DND-41 (cell line): Measurements from ENCODE around the gene PAN3.

Experiments used
- ATAC-seq: fragments of 200-7000 bp; cut with Tn5 transposase; 3 replicates; pipeline ENCODE4 v1.9.1; 2021; ENCODE audit warnings: low read depth; ENCODE audit not compliant: insufficient read depth
- DNase-seq: peaks from one replicate; pipeline ENCODE4 v3.0.0-alpha.2; 2020
- H2AFZ ChIP-seq: 2 replicates; pipeline ENCODE4 v1.6.0; 2012; ENCODE audit warnings: low read depth, low read length
- H3K27ac ChIP-seq: 2 replicates; pipeline ENCODE4 v1.5.1; 2012; ENCODE audit warnings: low read length, inconsistent platforms
- H3K27me3 ChIP-seq: fragments of 200-600 bp; sonication (generic); 2 replicates; pipeline ENCODE4 v1.6.0; 2012; ENCODE audit warnings: low read length, mild to moderate bottlenecking, inconsistent platforms; ENCODE audit not compliant: insufficient read depth, poor library complexity
- H3K36me3 ChIP-seq: 2 replicates; pipeline ENCODE4 v1.5.1; 2012; ENCODE audit warnings: low read length, inconsistent platforms; ENCODE audit not compliant: insufficient read depth
- H3K4me1 ChIP-seq: 2 replicates; pipeline ENCODE4 v1.5.1; 2012; ENCODE audit warnings: mild to moderate bottlenecking, low read length; ENCODE audit not compliant: insufficient read depth
- H3K4me2 ChIP-seq: 2 replicates; pipeline ENCODE4 v1.6.0; 2012; ENCODE audit warnings: mild to moderate bottlenecking, moderate library complexity, low read length, inconsistent platforms; ENCODE audit not compliant: insufficient read depth
- H3K4me3 ChIP-seq, 2 experiments: fragments of 200-600 bp in 1 of 2; shearing (Covaris generic) in 1 of 2; 2 replicates each; pipeline ENCODE4 v1.5.1; 2012 to 2016; ENCODE audit warnings: inconsistent platforms in 2 of 2, low read length in 2 of 2, mild to moderate bottlenecking in 2 of 2, low read depth in 1 of 2, moderate library complexity in 1 of 2
- H3K79me2 ChIP-seq: 2 replicates; pipeline ENCODE4 v1.6.0; 2012; ENCODE audit warnings: low read length, inconsistent platforms; ENCODE audit not compliant: insufficient read depth
- H3K9ac ChIP-seq: 2 replicates; pipeline ENCODE4 v1.6.0; 2012; ENCODE audit warnings: low read depth, mild to moderate bottlenecking, inconsistent platforms, low read length, moderate library complexity
- H3K9me3 ChIP-seq: 2 replicates; pipeline ENCODE4 v1.5.1; 2012; ENCODE audit warnings: low read length, moderate library complexity, mild to moderate bottlenecking, inconsistent platforms; ENCODE audit not compliant: insufficient read depth, severe bottlenecking
- H4K20me1 ChIP-seq: 2 replicates; pipeline ENCODE4 v1.6.0; 2012; ENCODE audit warnings: low read length; ENCODE audit not compliant: insufficient read depth
- EZH2 ChIP-seq: IDR thresholded peaks from 3 replicates; pipeline ENCODE4 v1.6.1; 2012; ENCODE audit warnings: borderline replicate concordance, low read depth, mild to moderate bottlenecking, moderate library complexity, low read length, inconsistent platforms; ENCODE audit not compliant: severe bottlenecking
- TF ChIP-seq, protein P1 (sequence below): IDR thresholded peaks from 2 replicates; pipeline ENCODE4 v1.5.1; 2012; ENCODE audit warnings: borderline replicate concordance, low read length, moderate library complexity, mild to moderate bottlenecking; ENCODE audit not compliant: poor library complexity, severe bottlenecking; ENCODE audit errors: extremely low read depth

PAN3 gene

DNA sequence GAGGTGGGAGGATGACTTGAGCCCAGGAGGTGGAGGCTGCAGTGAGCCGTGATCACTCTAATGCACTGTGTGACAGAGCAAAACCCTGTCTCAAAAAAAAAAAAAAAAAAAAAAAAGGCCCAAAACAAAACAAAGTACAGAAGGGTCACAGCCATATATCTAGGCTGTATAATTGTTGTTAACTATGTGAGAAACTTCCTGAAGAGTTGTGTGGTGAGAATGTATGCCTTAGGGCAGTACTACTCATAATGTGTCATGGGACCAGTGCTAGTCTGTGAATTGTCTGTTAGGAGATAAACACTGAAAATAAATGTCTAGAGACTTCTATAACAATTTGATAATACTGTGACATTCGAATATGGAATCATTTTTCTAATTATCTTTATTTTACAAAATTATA lies 43.1 kb downstream of the PAN3 start:
- Histone ChIP-seq H3K4me1 (no peaks in the 10 kb centered on the region), H3K4me3 (no peak overlapping the region), H3K36me3 (peaks cover 37% of the 10 kb centered on the region; the same call in 1 of the 2 replicates), H2AFZ (no peak overlapping the region), H3K4me2 (no peak overlapping the region), H3K9ac (no peak overlapping the region), H3K27ac (no peak overlapping the region), H3K9me3 (no peaks in the 10 kb centered on the region), H4K20me1 (peaks cover 5% of the 10 kb centered on the region; the same call in 1 of the 2 replicates), H3K79me2 (peaks cover 71% of the 10 kb centered on the region), H3K27me3 (no peaks in the 10 kb centered on the region)
- TF ChIP-seq, protein P1, sequence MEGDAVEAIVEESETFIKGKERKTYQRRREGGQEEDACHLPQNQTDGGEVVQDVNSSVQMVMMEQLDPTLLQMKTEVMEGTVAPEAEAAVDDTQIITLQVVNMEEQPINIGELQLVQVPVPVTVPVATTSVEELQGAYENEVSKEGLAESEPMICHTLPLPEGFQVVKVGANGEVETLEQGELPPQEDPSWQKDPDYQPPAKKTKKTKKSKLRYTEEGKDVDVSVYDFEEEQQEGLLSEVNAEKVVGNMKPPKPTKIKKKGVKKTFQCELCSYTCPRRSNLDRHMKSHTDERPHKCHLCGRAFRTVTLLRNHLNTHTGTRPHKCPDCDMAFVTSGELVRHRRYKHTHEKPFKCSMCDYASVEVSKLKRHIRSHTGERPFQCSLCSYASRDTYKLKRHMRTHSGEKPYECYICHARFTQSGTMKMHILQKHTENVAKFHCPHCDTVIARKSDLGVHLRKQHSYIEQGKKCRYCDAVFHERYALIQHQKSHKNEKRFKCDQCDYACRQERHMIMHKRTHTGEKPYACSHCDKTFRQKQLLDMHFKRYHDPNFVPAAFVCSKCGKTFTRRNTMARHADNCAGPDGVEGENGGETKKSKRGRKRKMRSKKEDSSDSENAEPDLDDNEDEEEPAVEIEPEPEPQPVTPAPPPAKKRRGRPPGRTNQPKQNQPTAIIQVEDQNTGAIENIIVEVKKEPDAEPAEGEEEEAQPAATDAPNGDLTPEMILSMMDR: no peak
- no peak for TF ChIP-seq EZH2
- DNase-seq (no peak), ATAC-seq (no peak)

DNA sequence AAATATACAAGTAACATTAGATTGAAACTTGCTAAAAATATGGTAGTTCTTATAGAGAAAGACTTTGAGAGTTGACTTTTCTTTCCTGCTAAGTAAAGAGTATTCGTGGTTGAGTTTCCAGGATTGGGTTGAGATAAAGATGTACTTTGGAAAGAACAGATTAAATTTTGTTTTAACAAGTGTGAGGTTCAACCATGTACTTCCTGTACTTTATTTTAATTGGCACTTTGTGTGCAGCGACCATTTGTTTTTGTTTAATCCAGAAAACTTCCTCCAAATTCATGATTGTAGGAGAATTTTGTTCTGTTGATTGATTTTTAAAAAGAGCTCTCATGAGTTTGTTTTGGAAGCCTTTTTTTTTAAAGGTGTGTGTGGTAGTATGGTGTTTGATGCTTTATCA lies 46.9 kb downstream of the PAN3 start:
- TF ChIP-seq, protein P1: no peak
- TF ChIP-seq EZH2: no peak
- Histone ChIP-seq H3K4me2 (no peak overlapping the region), H3K27me3 (no peaks in the 10 kb centered on the region), H3K9ac (no peak overlapping the region), H3K4me3 (no peak overlapping the region), H3K4me1 (no peaks in the 10 kb centered on the region), H4K20me1 (peaks cover 5% of the 10 kb centered on the region; the same call in 1 of the 2 replicates), H3K9me3 (no peaks in the 10 kb centered on the region), H3K79me2 (peaks cover 77% of the 10 kb centered on the region), H3K27ac (no peak overlapping the region), H3K36me3 (peaks cover 45% of the 10 kb centered on the region), H2AFZ (no peak overlapping the region)
- no peak for DNase-seq
- no peak; the same call in 2 of the 3 replicates for ATAC-seq

DNA sequence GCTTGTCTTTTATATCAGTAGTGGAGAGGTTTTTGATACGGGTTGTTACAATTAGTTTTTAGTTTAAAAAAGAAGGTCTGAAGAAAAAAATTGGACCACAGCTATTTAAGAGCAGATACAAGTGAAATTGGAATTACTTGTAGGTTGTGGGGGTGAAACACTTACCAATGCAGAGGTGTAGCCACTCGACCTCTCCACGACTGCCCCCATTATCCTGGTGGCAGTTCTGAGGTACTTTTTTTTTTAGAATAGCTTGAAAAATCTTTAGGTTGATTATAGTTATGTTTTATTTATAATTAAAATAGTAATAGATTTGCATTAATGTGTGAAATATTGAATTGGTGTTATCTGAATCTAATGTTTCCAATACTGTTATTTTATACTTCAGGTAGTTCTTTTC lies 60.7 kb downstream of the PAN3 start:
- Histone ChIP-seq H3K79me2 (peaks cover 19% of the 10 kb centered on the region), H3K36me3 (peaks cover 62% of the 10 kb centered on the region), H2AFZ (no peak overlapping the region), H3K9me3 (no peaks in the 10 kb centered on the region), H3K27ac (no peak overlapping the region), H3K4me2 (no peak overlapping the region), H4K20me1 (peaks cover 5% of the 10 kb centered on the region; the same call in 1 of the 2 replicates), H3K4me3 (no peak overlapping the region), H3K9ac (no peak overlapping the region), H3K27me3 (no peaks in the 10 kb centered on the region), H3K4me1 (no peaks in the 10 kb centered on the region)
- ATAC-seq: no peak
- DNase-seq: no peak
- TF ChIP-seq, protein P1: no peak
- no peak for TF ChIP-seq EZH2

DNA sequence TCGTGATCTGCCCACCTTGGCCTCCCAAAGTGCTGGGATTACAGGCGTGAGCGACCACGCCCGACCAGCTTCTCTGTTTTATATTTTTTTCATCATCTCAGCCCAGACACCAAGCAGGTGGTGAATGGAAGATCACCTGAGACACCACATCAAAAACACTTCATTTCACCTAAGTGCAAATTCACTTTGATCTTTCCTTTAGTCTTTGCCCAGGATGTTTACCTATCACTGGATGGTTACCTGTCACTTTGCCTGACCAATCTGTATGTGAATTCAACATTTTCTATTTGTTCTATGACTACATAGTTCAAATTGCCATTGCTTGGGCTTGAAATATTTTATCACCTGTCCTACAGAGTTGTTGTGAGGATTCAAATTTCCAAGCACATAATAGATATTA lies 65.7 kb downstream of the PAN3 start:
- Histone ChIP-seq H3K36me3 (peaks cover 45% of the 10 kb centered on the region), H4K20me1 (peaks cover 5% of the 10 kb centered on the region; the same call in 1 of the 2 replicates), H3K4me3 (no peak overlapping the region), H3K4me2 (no peak overlapping the region), H3K9ac (no peak overlapping the region), H3K79me2 (peaks cover 44% of the 10 kb centered on the region), H3K9me3 (no peaks in the 10 kb centered on the region), H2AFZ (no peak overlapping the region), H3K4me1 (no peaks in the 10 kb centered on the region), H3K27ac (no peak overlapping the region), H3K27me3 (no peaks in the 10 kb centered on the region)
- TF ChIP-seq EZH2: no peak
- TF ChIP-seq, protein P1: no peak
- DNase-seq: no peak
- no peak for ATAC-seq
